ENCODE measurements around the gene METTL25.
"Not testable (repeated sequence)": the region's sequence is repeated elsewhere in the genome, so short reads cannot be mapped to it uniquely, and the experiment has no call there.

Gene METTL25

DNA sequence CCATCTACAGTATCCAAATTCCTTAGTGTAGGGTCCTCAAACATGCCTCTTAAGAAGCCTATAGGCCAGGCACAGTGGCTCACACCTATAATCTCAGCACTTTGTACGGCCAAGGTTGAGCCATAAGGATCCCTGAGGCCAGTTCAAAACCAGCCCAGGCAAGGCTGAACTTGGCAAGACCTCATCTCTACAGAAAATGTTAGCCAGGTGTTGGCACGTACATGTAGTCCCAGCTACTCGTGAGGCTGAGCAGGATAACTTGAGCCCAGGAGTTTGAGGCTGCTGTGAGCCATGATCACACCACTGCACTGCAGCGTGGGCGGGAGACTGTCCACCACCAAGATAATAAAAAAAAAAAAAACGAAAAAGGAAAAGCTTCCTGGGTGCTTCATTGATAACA, 6.9 kb upstream of the METTL25 start:
- TF ChIP-seq SPI1 (IDR thresholded peaks at IDR 0.05; ENCODE audit: low read depth, low read length) (no peak), TAF1 (IDR thresholded peaks at IDR 0.05; ENCODE audit: low read depth, low read length) (no peak)
- FAIRE-seq (no peak), DNase-seq (ENCODE audit: insufficient read length, low spot score) (no peak)

GRCh38 chr12:82357340-82357739, 989 bp upstream of the METTL25 start:
- DNase-seq (ENCODE audit: insufficient read length, low spot score) (no peak), FAIRE-seq (no peak)
- TF ChIP-seq POLR2A (IDR thresholded peaks at IDR 0.05; ENCODE audit: low read depth, low read length) (no peak), SPI1 (IDR thresholded peaks at IDR 0.05; ENCODE audit: low read depth, low read length) (no peak), PAX5 (IDR thresholded peaks at IDR 0.05; ENCODE audit: insufficient read depth, low read length, severe bottlenecking) (no peak), POU2F2 (IDR thresholded peaks at IDR 0.05; ENCODE audit: low read depth, low read length) (no peak), POLR2AphosphoS5 (IDR thresholded peaks at IDR 0.05; ENCODE audit: low read depth, low read length) (no peak), TAF1 (IDR thresholded peaks at IDR 0.05; ENCODE audit: low read depth, low read length) (no peak)

DNA sequence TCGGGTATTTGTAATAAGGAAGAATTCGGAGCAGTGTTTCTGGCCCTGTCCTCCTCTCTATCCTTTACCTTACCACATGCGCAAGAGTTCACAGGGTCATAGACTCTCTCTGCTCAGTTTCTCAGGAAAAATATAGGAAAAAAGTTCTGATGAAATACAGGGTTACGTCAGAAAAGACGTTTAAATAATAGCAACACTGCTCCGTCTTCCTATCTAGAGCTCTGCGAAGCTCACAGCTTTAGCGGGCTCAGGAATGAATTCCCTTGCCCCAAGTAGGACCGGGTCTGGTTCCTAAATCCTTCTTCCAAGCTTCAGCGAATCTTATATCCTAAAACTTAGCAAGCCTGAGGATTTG, 507 bp upstream of the METTL25 start:
- TF ChIP-seq TAF1 (IDR thresholded peaks at IDR 0.05; ENCODE audit: low read depth, low read length) (no peak), POU2F2 (IDR thresholded peaks at IDR 0.05; ENCODE audit: low read depth, low read length) (no peak), POLR2AphosphoS5 (IDR thresholded peaks at IDR 0.05; ENCODE audit: low read depth, low read length) (no peak), PAX5 (IDR thresholded peaks at IDR 0.05; ENCODE audit: insufficient read depth, low read length, severe bottlenecking) (no peak), SPI1 (IDR thresholded peaks at IDR 0.05; ENCODE audit: low read depth, low read length) (no peak), POLR2A (IDR thresholded peaks at IDR 0.05; ENCODE audit: low read depth, low read length) (no peak)
- no peak for FAIRE-seq
- no peak for DNase-seq (ENCODE audit: insufficient read length, low spot score)

DNA sequence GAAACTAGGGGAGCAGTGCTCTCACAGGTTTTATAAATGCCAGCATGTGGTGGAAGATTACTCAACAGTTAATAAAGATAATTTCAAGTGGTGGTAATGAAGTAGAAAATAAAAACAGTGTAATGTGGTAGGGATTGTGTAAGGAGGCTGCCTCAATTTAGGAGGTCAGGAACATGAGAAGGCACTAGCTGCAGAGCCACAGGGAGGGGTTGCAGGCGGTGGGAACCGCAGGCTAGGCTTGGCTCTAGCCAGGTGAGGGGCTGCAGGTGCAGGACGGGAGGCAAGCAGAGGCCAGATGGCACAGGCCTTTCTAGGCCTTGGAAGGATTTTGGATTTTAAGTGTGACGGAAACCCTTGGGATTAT, 768 bp downstream of the METTL25 start:
- TF ChIP-seq SPI1 (IDR thresholded peaks at IDR 0.05; ENCODE audit: low read depth, low read length) (no peak), POLR2AphosphoS5 (IDR thresholded peaks at IDR 0.05; ENCODE audit: low read depth, low read length) (no peak), POU2F2 (IDR thresholded peaks at IDR 0.05; ENCODE audit: low read depth, low read length) (no peak), PAX5 (IDR thresholded peaks at IDR 0.05; ENCODE audit: insufficient read depth, low read length, severe bottlenecking) (no peak), POLR2A (IDR thresholded peaks at IDR 0.05; ENCODE audit: low read depth, low read length) (no peak), TAF1 (IDR thresholded peaks at IDR 0.05; ENCODE audit: low read depth, low read length) (no peak)
- no peak for DNase-seq (ENCODE audit: insufficient read length, low spot score)
- no peak for FAIRE-seq

DNA sequence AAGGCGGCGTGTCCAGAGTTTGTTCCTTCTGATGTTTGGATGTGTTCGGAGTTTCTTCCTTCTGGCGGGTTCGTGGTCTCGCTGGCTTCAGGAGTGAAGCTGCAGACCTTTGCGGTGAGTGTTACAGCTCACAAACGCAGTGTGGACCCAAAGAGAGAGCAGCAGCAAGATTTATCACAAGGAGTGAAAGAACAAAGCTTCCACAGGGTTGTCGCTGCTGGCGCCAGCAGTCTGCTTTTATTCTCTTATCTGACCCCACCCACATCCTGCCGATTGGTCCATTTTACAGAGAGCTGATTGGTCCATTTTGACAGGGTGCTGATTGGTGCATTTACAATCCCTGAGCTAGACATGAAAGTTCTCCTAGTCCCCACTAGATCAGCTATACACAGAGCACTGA, 2.5 kb downstream of the METTL25 start:
- FAIRE-seq; DNase-seq (ENCODE audit: insufficient read length, low spot score): not testable (repeated sequence)

- TF ChIP-seq POLR2A (IDR thresholded peaks at IDR 0.05; ENCODE audit: low read depth, low read length) (no peak), SPI1 (IDR thresholded peaks at IDR 0.05; ENCODE audit: low read depth, low read length) (no peak), PAX5 (IDR thresholded peaks at IDR 0.05; ENCODE audit: insufficient read depth, low read length, severe bottlenecking) (no peak), TAF1 (IDR thresholded peaks at IDR 0.05; ENCODE audit: low read depth, low read length) (no peak), POU2F2 (IDR thresholded peaks at IDR 0.05; ENCODE audit: low read depth, low read length) (no peak), POLR2AphosphoS5 (IDR thresholded peaks at IDR 0.05; ENCODE audit: low read depth, low read length) (no peak)
- no peak for FAIRE-seq
- no peak for DNase-seq (ENCODE audit: insufficient read length, low spot score)
These were observed 3.2 kb downstream of the METTL25 start for GRCh38 chr12:82361461-82361915.

DNA sequence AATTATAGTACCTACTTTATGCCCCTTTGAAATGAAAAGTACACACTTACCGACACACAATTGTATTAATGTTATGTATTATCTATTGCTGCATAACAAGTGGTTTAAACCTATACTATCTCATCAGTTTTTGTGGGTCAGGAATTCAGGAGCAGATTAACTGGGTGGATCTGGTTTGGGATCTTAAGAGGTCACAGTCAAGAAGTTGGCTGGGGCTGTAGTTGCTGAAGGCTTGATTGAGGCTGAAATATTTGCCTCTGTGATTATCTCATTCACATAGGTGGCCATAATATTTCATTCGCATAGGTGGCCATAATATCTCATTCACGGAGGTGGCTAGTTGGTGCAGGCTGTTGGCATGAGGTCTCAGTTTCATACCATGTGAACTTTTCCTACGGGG, 5.7 kb downstream of the METTL25 start:
- peak; percentile 38 for FAIRE-seq
- TF ChIP-seq TAF1 (IDR thresholded peaks at IDR 0.05; ENCODE audit: low read depth, low read length), result no peak
- TF ChIP-seq SPI1 (IDR thresholded peaks at IDR 0.05; ENCODE audit: low read depth, low read length), result no peak
- no peak for TF ChIP-seq POU2F2 (IDR thresholded peaks at IDR 0.05; ENCODE audit: low read depth, low read length)
- no peak for TF ChIP-seq POLR2A (IDR thresholded peaks at IDR 0.05; ENCODE audit: low read depth, low read length)
- no peak for TF ChIP-seq PAX5 (IDR thresholded peaks at IDR 0.05; ENCODE audit: insufficient read depth, low read length, severe bottlenecking)
- TF ChIP-seq POLR2AphosphoS5 (IDR thresholded peaks at IDR 0.05; ENCODE audit: low read depth, low read length), result no peak
- DNase-seq (ENCODE audit: insufficient read length, low spot score), result no peak

DNA sequence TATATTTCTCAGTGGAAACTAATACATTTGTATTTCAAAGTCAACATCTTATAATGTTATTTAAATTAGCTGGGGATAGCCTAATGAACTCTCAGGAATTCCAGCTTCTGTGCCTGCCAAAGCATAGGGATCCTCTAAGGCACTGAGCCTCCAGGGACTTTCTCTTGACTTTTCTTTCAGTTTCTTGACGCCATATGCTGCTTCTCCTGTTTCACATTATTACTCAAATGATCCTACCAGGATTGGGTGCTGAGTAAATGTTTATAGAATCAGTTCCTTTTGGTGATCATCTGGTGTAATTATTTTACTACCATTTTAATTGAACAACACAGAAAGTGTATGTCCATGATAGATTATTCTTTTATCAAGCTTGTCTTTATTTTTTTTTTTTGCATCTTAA, 7.9 kb downstream of the METTL25 start:
- DNase-seq (ENCODE audit: insufficient read length, low spot score) (no peak), FAIRE-seq (no peak)
- 0 out of 2 replicates have a peak, but pooled peaks have one; percentile 24 for TF ChIP-seq SPI1 (IDR thresholded peaks at IDR 0.05; ENCODE audit: low read depth, low read length)
- TF ChIP-seq POLR2AphosphoS5 (IDR thresholded peaks at IDR 0.05; ENCODE audit: low read depth, low read length), result no peak

- FAIRE-seq, result no peak
- TF ChIP-seq TAF1 (IDR thresholded peaks at IDR 0.05; ENCODE audit: low read depth, low read length) (no peak), SPI1 (IDR thresholded peaks at IDR 0.05; ENCODE audit: low read depth, low read length) (no peak), POLR2AphosphoS5 (IDR thresholded peaks at IDR 0.05; ENCODE audit: low read depth, low read length) (no peak), PAX5 (IDR thresholded peaks at IDR 0.05; ENCODE audit: insufficient read depth, low read length, severe bottlenecking) (no peak), POLR2A (IDR thresholded peaks at IDR 0.05; ENCODE audit: low read depth, low read length) (no peak), POU2F2 (IDR thresholded peaks at IDR 0.05; ENCODE audit: low read depth, low read length) (no peak)
- DNase-seq (ENCODE audit: insufficient read length, low spot score), result no peak
These were observed 16.9 kb downstream of the METTL25 start for GRCh38 chr12:82375201-82375600.

DNA sequence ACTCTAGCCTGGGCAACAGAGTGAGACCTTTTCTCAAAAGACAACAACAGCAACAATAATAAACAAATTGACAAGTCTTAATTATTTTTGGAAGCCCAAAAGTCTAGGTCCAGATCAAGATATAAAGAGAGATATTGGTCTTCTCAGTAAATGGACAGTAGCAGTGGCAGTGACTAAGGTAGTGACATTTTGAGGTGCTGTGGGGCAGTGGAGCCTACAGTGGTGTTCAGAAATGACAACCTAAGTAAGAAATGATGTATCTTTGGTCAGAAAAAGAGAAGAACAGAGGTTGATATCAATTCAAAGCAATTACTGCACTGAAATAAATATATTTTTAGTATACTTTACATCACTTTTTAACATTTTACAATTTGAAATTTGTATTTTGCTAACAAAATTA, 20.7 kb downstream of the METTL25 start:
- DNase-seq (ENCODE audit: insufficient read length, low spot score) (no peak), FAIRE-seq (no peak)
- TF ChIP-seq POU2F2 (IDR thresholded peaks at IDR 0.05; ENCODE audit: low read depth, low read length) (no peak), PAX5 (IDR thresholded peaks at IDR 0.05; ENCODE audit: insufficient read depth, low read length, severe bottlenecking) (no peak), SPI1 (IDR thresholded peaks at IDR 0.05; ENCODE audit: low read depth, low read length) (no peak), POLR2AphosphoS5 (IDR thresholded peaks at IDR 0.05; ENCODE audit: low read depth, low read length) (no peak), POLR2A (IDR thresholded peaks at IDR 0.05; ENCODE audit: low read depth, low read length) (no peak), TAF1 (IDR thresholded peaks at IDR 0.05; ENCODE audit: low read depth, low read length) (no peak)

Measured in GM12891 (cell line).